HG02973 (cell line): ENCODE measurements around the gene CHST3.
"Not testable (repeated sequence)": the region's sequence is repeated elsewhere in the genome, so short reads cannot be mapped to it uniquely, and the experiment has no call there.

ENCODE experiments used
- ATAC-seq: cut with Tn5 transposase; IDR thresholded peaks from one replicate; pipeline ENCODE4 v1.9.1; 2021; ENCODE audit warnings: moderate library complexity; ENCODE audit not compliant: unreplicated experiment

CHST3 gene

DNA sequence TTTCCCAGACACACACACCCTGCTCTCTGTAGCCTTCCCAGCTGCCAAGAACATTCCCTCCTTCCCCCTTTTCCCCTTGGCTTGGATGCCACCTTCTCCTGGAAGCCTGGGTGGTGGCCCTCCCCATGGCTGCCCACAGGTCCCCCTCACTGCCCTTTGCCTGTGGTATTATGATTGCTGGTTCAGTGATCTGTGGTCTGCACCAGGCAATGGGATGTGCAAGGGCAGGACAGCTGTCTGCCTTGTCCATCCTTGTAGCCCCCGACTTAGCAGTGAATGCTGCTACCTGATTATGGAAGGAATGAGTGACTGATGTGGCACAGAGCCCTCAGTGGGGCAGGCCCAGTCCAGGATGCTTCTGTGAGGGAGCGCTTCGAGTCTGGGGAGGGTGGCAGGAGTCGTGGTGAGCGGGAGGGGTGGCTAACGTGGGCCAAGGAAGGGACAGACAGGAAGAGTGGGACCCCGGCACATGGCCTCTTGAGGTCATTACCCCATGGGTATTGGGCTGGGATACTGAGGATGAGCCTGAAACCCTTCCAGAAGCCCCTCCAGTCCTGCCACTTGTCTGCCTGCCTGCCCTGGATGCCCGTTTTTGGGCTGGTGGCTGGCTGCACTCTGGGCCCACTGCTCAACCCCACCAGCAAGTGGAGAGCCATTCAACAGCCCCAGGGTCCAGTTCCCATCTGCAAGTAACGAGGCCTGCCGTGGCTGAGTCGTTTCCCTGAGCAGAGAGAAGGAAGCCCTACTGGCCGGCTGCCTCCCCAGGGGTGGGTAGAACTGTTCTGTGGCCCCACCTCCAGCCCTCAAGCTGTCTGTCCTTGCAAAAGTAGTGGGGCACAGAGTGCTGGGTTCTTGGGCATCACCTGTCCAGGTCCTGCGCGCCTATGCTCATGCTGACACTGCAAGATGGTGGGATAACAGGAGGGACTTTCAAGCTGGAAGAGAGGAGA is 8.8 kb downstream of the CHST3 start:
- ATAC-seq, result no peak

GRCh38 chr10:71973777-71974488 is 9.7 kb downstream of the CHST3 start:
- ATAC-seq, result no peak

DNA sequence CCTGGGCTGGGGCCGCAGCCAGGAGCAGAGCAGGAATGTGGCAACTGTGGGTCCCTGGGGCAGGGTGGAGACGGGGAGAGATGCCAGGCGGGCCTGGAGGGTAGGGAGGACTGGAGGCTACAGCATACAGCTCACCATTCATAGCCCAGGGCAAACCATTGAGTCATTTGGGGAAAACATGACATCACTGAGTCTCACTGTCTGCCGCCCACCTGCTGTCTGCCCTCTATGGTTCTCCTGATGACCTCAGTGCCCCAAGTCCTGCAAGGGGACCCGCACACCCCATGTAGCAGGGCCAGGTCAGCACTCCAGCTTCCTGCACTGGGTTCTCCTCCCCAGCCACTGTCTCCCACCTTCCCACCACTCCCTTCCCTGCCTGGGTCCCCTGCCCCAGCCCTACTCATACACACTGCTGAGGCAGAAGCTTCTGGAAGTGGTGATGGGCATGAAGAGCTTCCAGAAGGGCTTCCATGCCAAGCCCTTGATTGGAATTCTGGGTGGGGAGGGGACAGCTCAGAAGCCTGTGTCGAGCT is 10.4 kb downstream of the CHST3 start:
- no peak for ATAC-seq

GRCh38 chr10:71975087-71975870 is 11.1 kb downstream of the CHST3 start:
- no peak for ATAC-seq

- no peak for ATAC-seq
Observed at GRCh38 chr10:71975871-71976725, 11.9 kb downstream of the CHST3 start.

GRCh38 chr10:71977614-71977903 is 13.4 kb downstream of the CHST3 start:
- not testable (repeated sequence) for ATAC-seq

GRCh38 chr10:71978476-71978875 is 14.3 kb downstream of the CHST3 start:
- ATAC-seq, result no peak

DNA sequence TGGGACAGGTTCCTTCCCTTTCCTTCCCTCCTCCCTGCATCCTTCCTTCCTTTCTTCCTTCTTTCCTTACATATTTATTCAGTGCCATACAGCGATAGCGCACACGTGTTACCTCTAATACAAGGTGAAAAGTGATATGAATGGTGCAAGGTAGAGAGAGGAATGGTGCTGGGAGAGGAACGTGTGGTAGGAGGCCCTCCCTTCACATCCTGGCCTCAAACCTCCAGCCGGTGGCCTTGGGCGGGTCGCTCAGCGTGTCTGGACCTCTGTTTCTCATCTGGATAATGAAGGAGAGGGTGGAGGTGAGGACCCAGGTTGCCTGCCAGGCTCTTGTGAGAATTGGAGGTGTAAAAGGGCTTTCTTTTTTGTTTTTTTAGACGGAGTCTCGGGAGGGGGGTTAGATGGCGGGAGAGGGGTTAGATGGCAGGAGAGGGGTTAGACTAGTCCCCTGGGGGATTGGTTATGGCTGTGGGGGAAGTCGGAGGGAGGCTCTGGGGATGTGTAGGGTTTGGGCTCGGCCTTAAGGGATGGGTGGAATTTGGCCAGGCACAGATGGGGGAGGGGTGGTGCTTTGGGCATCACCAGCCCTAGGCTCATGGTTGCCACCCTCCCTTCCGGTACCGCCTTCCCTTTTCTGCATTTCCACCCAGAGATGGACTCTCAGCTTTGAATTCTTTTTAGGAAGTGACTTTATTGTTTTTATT is 14.9 kb downstream of the CHST3 start:
- no peak for ATAC-seq

DNA sequence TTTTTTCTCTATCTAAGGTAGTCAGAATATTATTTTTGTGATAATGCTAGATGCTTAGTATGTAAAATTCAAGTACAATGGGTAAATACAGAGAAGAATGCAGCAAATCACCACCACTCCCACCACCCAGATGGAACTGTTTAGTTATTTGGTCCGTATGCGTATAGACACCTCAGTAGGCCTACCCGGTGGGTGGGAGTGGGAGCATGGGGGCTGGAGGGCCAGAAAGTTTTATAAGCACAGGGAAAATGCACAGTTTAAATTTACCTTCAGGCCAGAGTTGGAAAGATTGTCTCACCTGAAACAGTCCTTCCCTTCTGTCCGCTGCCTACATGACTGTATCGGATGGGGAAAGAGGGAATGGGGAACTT is 15.5 kb downstream of the CHST3 start:
- no peak for ATAC-seq

DNA sequence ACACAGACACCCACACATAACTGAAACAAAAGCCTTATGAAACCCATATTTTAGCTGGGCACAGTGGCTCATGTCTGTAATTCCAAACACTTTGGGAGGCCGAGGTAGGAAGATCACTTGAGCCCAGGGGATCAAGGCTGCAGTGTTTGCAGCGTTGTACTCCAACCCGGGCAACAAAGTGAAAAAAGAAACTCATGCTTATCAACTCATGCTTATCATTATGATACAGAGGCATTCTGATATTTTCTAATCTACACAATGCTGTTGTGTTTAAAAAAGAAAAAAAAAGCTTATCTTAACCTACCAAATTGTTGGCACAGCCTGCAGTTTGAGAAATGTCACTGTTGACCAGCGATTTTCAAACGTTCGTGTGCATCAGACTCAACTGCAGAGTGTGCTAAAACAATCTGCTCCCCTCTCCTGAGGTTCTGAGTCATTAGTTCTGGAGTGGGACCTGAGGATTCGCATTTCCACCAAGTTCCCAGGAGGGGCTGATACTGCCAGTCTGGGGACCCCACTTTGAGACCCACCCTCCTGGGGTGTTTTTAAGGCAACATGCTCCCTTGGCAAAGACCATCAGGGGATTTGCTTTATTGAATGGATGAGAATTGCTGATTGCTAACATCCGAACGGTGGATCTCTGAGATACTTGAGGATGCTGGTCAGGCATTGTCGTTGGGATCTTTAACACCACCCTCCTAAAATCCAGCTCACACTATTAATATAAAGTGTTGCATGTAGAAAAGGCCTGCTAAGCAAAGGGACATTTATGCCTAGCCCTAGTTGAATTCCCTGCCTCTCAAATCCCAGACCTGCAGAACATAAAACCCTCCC is 16.2 kb downstream of the CHST3 start:
- ATAC-seq, result no peak

- ATAC-seq, result no peak
Observed at GRCh38 chr10:71981015-71981875, 17.1 kb downstream of the CHST3 start.

- ATAC-seq, result no peak
Observed at GRCh38 chr10:71981876-71982230, 17.7 kb downstream of the CHST3 start.

- no peak for ATAC-seq
Observed at GRCh38 chr10:71982269-71983178, 18.3 kb downstream of the CHST3 start.

GRCh38 chr10:71984126-71984808 is 20.1 kb downstream of the CHST3 start:
- ATAC-seq, result no peak

GRCh38 chr10:71984809-71985388 is 20.7 kb downstream of the CHST3 start:
- no peak for ATAC-seq
